ENCODE data around the gene PLIN5.

Gene PLIN5

DNA sequence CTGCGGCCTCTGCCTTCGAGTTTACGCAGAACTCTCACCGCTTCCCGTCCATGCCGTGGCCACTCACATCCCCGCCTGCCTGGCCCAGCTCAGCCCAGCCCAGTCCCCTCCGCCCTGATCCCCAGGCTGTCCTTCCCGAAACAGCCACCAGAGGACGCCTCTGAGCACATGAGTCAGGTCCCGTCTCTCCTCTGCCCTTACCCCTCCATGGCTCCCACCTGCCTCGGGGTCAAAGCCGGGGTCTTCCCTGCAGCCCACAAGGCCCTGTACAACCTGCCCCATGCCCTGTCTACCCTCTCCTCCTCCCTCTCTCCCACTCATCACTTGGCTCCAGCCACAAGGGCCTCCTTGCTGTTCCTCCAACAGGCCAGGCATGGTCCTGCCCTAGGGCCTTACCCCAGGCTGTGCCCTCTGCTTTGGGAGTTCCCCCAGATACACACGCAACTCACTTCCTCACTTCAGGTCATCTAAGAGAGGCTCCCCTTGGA, 32.6 kb upstream of the PLIN5 start:
- peak; percentile 34 for DNase-seq

DNA sequence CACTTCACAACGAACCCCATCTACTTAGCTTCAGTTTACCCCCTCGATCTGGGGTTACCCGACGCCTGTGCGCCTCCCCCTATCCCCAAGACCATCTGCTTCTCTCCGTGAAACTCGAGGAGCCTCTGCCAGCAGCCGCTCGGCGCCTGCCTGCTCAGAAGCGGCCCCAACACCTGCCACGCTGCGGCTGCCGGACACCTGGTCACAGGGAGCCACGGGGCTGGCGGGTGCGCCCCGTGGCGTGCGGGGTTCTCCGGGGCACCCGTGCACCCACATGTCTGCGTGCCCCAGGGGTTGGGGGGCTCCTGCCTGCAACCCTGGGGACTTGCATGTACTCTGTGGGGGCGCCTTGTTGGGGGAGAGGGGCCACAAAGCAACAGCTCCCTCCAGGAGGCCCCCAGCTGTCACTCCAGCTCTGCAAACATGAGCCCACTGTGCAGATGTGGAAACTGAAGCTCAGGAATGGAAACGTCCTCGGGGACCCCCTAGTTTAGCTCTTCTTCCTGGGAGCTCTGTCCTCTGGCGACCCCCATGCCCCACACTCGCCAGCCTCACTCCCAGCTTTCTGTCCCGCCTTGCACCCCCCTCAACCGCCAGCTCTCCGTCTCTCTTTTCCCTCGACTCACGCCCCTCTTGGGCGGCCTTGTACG, 31.5 kb upstream of the PLIN5 start:
- no peak for DNase-seq

DNA sequence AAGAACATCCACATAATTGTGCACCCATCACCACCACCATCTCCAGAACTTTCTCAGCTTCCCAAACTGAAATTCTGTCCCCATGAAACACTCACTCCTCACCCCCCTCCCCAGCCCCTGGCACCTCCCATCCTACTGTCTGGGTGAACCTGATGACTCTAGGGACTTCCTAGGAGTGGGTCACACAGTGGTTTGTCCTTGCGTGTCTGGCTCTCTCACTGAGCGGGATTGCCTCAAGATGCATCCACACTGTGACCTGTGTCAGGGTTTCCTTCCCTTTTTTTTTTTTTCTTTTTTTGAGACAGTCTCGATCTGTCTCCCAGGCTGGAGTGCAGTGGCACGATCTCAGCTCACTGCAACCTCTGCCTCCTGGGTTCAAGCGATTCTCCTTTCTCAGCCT, 28.5 kb upstream of the PLIN5 start:
- DNase-seq = peak; percentile 8

DNA sequence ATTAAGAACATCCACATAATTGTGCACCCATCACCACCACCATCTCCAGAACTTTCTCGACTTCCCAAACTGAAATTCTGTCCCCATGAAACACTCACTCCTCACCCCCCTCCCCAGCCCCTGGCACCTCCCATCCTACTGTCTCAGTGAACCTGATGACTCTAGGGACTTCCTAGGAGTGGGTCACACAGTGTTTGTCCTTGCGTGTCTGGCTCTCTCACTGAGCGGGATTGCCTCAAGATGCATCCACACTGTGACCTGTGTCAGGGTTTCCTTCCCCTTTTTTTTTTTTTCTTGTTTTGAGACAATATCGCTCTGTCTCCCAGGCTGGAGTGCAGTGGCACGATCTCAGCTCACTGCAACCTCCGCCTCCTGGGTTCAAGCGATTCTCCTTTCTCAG, 27.1 kb upstream of the PLIN5 start:
- DNase-seq = peak; percentile 6

DNA sequence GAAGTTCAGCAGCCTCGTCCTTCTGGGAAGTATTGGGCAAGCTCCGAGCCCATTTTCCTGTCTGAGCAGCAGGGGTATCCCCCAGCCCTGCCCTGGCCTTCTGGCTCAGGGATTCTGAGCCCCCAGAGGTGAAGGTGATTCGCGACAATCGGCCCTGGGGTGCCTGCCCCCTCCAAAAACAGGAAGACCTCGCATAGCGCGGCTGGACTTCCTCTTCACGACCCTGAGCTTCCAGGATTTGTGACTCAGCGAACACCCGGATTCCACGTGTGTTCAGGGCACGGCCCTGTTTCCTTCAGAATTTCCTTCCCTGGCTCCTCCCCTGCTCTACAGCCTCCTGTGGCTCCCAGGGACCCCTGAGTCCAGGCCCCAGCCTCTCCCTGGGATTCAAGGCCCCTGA, 24.5 kb upstream of the PLIN5 start, which contains the start of gene SEMA6B:
Gene SEMA6B (minus strand): TSS at position 116 of the 400 bp plus-strand sequence. CDS start 1,227 bp downstream, outside the sequence.
- DNase-seq = no peak

DNA sequence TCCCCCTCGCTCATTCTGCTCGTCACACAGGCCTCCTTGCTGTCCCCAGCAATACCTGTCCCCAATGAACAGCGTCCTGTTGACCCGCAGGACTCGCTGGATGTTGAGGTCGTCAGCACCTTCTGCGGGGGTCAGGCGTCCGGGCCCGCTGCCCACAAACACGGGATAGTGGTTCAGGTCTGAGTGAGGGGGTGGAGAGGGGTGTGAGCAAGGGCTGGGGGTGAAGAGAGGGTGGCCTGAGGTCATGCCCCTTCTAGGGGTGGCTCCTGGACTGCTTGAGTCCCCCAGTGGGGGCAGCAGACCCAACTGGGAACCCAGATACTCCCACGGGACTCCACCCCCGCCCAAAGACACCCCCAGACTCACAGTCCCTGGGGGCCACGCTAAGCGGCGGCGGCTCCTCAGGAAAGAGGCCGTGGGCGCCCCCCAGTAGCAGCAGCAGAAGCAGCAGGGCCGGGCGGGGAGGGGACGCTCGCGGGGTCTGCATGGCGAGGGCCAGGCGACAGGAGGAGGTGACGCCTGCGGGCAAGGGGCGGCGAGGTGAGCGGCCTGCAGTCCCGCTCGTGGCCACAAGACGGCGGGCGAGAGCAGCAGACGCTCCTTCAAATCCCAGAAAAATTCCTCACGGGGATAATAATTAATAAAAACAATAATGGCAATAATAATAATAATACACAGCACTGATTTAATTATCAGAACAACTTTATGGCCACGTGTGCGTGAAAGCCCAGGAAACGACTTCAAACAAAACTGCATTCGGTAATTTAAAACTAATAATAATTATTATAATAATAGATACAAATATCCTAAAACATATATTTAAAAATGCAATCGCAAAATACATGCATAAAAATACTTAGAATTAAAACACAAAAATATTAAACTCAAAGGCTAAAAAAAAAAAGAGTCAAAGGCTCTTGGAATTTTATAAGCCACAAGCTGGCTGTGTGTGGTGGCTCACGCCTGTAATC, 23.2 kb upstream of the PLIN5 start:
- no peak for DNase-seq

DNA sequence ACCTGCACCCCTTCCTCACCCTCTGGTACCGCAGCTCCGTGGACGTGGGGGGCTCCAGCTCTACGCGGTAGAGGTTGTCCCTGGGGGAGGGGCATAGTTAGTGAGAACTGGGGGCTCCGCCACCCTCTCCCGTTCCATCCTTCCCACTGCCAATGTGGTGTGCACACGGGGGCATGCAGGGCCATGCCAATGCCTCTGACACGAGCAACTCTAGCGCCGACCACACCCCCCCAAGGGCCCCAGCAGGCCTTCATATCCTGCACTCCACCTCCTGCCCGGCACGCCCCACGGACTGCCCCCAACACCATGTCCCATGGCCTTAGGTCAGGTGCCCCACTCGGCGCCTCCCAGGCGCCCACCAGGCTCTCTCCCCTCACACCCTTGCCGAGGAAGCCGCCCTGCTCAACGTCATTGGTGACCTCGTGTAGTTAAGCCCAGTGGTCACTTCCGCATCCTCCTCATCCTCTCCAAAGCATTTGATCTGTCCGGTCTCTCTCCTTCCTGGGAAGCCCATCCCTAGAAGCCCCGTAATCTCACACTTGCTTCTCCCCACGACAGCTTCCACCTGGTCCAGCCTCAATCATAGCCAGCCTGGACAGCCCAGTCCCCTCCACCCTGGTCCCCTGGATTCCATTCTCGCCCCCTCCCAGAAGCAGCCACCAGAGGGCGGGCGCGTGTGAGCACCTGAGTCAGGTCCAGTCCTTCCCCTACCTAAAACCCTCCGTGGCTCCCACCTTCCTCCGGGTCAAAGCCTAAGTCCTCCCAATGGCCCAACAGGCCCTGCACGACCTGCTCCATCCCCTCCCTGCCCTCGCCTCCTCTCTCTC, 22.3 kb upstream of the PLIN5 start:
- DNase-seq = no peak

DNA sequence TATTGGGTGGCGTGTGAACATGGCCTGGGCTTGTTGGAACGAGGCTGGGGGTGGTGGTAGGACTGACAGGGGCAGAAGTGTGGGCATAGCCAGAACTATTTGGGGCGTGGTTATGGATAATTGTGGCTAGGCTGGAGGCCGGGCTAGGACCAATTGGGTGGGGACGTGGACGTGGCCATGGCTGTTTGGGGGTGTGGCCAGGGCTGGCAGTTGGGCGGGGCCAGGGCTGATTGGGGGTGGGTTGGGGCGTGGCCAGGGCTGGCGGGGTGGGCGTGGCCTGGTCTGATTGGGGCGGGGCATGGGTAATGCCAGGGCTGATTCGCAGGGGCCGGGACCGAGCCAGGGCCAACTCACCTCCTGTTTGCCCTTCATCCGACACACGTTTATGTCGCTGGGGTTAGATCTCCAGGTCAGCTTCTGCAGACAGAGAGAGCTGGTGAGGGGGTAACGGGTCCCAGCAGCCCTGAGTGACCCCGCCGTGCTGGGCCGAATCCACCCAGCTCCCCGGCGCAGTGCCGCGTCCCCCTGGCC, 21.6 kb upstream of the PLIN5 start:
- no peak for DNase-seq

DNA sequence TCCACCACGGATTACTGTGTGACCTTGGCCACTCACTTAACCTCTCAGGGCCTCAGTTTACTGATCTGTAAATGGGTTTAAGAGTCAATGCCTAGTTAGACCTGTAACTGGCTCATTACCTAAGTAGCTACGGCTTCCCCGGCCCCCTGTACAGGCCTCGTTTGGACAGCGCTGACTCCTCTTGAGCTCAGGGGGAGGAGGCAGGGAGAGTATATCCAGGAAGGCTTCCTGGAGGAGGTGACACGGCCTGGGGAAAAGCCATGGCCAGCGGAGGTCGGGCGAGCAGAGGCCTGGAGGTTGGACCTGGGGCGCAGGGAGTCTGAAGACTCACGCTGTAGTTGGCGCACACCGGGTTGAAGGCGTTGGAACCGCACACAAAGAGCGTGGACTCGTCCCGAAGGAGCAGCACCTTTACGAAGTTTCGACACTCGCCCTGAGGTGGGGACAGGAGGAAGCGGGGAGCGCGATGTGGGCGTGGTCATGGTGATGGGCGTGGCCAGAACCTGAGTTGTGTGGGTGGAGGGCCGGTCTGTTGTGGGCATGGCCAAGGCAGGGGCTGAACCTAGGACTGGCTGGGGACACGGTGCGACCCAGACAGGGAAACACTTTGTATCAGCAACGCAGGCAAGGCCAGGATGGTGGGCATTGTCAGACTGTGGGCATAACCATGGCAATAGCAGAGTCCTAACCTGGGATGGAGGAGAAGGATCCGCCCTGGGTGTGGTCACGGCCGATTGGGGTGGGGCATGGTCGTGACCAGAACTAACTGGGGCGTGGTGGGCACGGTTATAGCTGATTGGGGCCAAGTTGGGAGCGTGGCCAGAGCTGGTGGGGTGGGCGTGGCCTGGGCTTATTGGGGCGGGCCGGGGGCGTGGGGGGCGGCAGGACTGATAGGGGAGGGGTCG, 20.9 kb upstream of the PLIN5 start:
- no peak for DNase-seq

DNA sequence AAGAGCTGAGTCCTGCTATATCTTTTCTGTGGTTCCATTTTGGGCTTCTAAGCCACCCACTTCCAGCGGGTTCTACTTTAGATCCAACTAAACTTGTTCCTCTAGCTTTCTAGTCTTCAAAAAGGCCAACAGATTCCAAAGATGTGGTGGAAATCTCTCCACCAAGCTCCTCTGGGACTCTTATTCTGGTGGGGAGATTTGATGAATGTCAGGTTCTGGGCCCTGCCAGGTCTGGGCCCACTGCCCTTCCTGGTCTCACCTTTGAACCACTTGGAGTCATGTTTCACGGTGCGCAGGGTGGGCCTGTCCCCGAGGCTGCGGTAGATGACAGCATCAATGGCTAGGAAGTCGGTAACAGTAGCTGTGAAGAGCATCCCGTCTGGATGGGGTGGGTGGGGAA, 19.7 kb upstream of the PLIN5 start:
- no peak for DNase-seq

DNA sequence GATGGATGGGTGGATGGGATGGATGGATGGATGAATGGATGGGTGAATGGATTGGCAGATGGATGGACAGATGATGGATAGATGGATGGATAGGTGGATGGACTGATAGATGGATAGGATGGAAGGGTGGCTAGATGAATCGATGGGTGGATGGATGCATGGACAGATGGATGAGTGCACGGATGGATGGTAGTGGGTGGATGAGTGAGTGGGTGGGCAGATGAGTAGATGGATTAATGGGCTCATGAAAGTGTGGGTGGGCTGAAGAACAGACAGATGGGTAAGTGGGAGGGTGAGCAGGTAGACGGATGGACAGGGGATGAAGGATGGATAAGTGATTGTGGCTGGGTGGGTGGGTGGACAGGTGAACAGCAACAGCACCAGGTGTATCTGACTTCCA, 18.8 kb upstream of the PLIN5 start:
- no peak for DNase-seq

DNA sequence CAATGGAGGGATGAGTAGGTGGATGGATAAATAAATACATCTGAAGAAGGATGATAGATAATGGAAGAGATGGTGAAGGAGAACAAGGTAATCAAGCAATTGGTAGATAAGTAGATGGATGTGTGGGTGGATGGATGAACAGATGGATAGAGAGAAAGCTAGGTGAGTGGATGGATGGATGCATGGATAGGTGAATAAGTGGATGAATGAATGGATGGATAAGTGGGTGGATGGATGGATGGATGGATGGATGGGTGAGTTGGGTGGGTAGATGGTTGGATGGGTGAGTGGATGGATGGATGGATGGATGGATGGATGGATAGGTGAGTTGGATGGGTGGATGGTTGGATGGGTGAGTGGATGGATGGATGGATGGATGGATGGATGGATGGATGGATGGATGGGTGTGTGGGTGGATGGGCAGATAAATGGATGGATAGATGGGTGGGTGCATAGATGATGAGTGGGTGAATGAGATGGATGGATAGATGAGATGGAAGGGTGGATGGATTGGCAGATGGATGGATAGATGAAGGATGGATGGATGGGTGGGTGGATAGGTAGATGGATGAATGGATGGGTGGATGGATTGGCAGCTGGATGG, 18.2 kb upstream of the PLIN5 start:
- no peak for DNase-seq

DNA sequence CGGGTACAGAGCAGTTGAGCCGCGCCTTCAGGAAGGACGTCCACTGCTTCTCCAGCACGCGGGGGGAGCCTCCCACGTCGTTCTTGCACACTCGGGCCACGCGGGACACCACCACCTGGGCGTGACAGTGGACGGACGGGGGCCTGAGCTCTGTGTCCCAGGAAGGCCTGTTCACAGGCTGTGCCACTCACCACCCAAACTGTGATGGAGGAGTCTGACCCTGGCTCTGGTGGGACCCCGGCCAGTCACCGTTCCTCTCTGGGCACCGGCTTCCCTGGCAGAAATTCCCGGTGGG, 17.4 kb upstream of the PLIN5 start:
- no peak for DNase-seq

DNA sequence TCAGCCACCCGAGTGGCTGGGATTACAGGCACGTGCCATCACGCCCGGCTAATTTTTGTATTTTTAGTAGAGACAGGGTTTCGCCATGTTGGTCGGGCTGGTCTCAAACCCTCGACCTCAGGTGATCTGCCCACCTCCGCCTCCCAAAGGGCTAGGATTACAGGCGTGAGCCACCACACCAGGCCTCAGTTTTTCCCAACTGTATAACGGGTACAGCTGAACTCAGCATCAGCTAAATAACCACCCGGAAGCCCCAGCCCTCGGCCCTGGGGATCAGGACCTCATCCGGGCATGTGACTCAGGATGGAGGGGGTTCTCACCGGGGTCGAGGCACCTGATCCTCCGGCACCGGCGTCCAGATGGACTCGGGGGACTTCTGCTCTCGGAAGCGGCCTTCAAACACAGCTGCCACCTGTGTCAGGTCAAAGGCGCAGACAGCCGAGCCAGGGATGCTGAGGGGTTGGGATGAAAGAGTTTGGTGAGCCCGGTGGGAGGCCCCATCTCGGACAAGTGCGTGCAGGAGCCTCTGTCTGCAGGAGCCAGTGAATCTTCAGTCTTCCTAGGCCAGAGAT, 15.5 kb upstream of the PLIN5 start:
- no peak for DNase-seq

DNA sequence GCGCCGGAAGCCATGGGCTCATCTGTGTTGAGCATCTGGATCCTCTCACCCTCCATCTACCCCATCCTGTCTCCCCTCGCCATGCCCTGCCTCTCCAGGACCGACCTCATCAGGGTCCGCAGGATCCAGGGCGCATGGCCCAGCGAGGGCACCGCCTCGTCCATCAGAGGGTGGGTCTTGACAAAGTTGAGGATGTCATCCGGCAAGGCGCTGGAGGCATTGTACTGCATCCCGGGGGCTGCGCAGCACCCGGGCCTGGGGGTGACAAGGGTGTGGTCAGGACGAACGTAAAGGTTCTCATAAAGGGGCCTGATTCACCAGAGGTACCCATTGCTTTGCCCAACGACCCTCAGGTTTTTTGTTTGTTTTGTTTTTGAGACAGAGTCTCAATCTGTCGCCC, 15.0 kb upstream of the PLIN5 start:
- no peak for DNase-seq

DNA sequence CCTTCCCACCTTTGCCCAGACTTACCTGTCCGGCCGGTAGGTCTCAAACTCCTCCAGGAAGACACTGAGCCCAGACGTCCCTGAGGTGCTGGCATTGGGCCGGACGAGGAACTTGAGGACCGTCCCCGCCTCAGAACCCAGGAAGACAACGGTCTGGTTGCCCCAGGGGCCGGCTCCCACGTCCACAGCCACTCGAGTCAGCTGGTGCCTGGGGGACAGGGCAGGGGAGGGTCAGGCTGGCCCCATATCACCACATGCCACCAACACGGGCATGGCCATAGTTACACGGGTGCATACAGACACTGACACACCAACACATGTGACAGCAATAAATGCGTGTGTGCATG, 13.2 kb upstream of the PLIN5 start:
- DNase-seq = no peak

DNA sequence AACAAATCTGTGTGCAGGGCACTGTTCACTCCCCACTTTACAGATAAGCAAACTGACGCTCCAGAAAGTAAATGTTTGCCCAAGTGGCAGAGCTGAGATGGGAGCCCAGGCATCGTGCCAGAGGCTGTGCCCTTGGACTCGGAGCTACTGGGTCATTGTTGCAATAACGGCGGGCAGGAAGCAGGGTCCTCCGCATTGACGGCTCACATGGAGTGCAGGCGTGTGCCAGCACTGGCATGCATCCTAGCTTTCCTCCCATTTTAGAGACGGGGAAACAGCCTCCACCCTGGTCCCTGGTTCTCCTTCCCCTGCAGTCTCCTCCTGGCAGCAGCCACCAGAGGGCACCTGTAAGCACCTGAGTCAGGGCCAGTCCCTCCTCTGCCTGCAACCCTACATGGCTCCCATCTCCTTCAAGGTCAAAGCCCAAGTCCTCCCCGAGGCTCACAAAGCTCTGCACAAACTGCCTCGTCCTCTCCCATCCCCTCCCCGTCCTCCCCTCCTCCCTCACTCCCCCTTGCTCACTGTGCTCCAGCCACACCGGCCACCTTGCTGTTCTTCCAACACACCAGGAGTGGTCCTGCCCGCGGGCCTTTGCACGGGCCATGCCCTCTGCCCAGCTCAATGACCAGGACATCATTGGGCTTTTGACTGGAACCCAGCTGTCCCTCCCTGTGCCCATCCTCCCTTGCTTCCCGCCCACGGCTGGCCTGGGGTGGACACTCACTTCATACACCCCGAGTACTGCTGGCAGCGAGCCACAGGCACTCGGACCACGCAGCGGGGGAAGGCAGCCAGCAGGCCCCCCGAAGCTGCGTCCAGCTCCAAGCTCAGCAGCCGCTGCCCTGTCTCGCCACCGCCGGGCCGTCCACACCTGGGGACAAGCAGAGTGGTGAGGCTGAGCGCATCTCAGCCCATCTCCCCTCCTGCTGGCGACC, 12.5 kb upstream of the PLIN5 start:
- DNase-seq = no peak

DNA sequence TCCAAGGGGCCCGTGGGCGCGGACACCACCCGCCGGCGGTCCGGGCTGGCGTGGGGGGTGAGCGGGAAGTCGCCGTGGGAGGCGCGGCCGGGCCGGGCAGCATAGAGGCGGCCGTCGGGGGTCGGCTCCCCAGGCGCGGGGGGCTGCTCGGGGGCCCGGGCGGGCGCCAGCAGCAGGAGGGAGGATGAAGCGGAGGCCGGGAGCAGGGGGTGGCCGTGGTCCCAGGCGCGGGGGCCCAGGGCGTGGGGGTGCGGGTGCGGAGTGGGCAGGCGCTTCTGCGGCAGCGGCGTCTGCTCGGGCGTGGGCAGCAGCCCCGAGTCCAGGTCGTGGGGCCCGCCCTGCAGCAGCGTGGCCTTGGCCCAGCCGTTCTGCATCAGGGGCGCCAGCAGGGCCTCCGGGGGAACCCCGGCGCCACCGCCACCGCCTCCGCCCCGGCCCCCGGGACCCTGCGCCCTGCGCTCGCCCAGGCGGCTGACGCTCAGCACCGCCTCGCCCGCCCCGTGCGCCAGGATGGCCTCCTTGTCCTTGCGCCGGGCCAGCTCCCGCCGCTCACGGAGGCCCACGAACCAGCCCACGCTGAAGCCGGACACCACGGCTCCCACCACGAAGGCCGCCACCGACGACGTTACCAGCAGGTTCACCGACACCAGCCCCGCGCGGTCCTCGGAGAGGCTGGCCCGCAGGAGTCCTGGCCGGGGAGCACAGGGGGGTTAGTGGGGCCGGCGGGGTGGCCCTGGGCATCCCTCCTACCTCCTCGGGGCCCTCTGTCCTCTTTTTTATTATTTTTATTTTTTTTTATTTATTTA, 9.0 kb upstream of the PLIN5 start:
- DNase-seq = no peak

Data from CD4-positive, alpha-beta T cell treated with Interleukin-4 for 4 hours (primary cell).